T1000 (cell line): ENCODE measurements around the gene DCUN1D2.
A peak's percentile ranks its signal among the peaks of the same experiment; 100 is the strongest.
"Not testable (repeated sequence)": the region's sequence is repeated elsewhere in the genome, so short reads cannot be mapped to it uniquely, and the experiment has no call there.

Experiments used
- DNase-seq: peaks from one replicate; lab custom pipeline; 2025; ENCODE audit warnings: mixed read lengths; lab: John Stamatoyannopoulos, UW

The DCUN1D2 gene

DNA sequence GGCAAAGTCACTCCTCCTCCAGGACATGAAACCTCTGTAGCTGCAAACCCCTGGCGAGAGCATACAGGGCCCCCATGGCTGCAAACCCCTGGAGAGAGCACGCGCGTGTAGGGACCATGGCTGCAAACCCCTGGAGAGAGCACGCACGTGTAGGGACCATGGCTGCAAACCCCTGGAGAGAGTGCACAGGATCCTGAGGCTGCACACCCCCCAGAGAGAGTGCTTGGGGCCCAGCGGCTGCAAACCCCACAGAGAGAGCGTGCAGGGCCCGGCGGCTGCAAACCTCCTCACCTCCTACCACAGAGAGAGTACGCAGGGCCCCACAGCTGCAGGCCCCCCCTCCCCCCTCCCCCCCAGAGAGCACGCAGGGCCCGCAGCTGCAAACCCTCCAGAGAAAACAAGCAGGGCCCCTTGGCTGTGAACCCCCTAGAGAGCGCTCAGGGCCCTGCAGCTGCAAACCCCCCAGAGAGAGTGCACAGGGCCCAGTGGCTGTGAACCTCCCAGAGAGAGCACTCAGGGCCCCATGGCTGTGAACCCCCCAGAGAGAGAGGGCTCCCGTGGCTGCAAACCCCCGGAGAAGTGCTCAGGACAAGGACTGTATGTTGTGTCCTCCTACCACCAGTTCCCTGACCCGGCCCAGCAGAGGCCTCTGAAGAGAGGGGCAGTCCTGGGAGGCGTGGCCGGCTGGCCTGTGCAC lies 44.6 kb downstream of the DCUN1D2 start:
- no peak for DNase-seq

DNA sequence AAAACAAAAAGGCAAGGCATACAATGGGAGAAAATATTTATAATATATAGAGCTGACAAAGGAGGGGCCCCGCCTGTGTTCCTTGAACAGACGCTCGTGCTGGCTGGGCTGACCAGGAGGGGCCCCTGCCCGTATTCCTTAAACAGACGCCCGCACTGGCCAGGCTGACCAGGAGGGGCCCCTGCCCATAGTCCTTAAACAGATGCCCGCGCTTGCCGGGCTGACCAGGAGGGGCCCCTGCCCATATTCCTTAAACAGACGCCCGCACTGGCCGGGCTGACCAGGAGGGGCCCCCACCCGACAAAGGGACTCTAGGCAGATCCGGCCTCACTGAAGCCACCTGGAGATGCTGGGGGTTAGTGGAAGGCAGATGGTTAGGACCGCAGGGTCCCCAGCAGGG lies 46.5 kb downstream of the DCUN1D2 start:
- DNase-seq, result no peak

DNA sequence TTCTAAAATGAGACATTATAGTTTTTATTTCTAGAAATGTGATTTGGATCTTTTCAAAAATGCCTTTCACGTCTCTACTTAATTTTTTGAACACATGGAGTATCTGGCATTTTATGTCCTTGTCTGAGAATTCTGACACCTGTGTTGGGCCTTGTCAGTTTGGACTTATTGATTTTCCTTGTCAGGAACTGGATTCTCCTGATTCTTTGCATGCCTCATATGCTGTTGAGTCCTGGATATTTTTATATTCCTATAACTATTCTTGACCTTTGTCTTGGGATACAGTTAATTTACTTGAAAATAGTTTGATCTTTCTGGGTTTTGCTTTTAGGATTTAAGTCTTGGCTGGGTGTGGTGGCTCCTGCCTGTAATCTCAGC lies 47.5 kb downstream of the DCUN1D2 start:
- DNase-seq, result no peak

DNA sequence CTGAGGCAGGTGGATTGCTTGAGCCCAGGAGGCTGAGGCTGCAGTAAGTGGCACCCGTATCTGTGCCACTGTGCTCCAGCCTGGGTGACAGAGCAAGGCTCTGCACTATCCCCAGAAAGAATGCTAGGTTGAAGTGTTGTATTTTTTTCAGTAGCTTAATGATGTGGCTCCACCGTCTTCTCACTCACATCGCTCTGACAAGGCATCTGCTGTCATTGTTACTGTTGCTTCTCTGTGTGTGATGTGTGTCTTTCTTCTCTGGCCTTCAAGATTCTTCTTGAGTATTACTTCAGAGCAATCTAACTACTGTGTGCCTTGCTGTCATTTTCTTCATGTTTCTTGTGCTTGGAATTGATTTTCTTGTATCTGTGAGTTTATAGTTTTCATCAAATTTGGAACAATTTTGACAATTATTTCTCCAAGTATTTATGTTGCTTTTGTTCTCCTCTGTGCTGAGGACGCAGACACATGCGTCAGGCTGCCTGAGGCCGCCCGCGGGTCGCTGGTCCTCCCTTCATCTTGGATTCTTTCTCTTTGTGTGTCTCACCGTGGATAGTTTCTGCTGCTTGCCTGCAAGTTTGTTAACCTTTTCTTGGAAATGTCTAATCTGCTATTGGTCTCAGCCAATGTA lies 48.0 kb downstream of the DCUN1D2 start:
- DNase-seq, result no peak

DNA sequence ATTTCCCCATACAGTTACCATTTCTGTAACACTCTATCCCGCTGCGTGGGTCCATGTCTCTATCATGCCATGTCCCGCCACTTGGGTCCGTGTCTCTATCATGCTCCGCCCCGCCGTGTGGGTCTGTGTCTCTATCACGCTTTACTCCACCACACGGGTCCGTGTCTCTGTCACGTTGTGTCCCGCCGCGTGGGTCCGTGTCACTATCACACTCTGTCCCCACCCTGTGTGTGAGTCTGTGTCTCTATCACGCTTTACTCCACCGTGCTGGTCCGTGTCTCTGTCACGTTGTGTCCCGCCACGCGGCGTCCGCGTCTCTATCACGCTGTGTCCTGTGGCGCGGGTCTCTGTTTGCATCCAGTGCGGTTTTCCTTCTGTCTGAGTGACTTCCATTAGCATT lies 48.9 kb downstream of the DCUN1D2 start:
- no peak for DNase-seq

DNA sequence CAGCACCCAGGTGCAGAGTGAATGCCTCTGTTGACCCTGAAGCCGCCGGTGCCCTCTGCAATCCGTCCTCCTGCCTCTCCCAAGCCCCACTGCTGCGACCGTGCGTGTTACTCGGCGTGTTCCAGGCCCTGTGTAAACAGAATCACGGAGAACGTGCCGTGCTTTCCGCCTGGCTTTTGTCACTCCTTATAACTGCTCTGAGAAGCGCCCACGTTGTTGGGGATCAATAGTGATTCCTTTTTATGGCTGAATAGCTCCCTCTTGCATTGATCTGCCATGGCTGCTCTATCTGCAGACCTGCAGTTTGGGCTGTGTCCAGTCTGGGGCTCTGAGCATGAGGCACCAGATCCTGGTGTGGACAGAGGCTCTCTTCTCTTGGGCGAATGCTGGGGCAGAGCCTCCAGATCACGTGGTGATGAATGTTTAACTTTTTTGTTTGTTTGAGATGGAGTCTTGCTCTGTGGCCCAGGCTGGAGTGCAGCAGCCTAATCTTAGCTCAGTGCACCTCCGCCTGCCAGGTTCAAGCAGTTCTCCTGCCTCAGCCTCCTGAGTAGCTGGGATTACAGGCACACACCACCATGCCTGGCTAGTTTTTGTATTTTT lies 53.0 kb downstream of the DCUN1D2 start:
- DNase-seq, result peak; percentile 36

DNA sequence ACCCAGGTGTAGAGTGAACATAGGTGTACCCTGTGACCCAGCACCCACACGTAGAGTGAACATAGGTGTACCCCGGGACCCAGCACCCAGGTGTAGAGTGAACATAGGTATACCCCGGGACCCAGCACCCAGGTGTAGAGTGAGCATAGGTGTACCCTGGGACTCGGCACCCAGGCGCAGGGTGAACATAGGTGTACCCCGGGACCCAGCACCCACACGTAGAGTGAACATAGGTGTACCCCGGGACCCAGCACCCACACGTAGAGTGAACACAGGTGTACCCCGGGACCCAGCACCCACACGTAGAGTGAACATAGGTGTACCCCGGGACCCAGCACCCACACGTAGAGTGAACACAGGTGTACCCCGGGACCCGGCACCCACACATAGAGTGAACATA lies 53.6 kb downstream of the DCUN1D2 start:
- not testable (repeated sequence) for DNase-seq

DNA sequence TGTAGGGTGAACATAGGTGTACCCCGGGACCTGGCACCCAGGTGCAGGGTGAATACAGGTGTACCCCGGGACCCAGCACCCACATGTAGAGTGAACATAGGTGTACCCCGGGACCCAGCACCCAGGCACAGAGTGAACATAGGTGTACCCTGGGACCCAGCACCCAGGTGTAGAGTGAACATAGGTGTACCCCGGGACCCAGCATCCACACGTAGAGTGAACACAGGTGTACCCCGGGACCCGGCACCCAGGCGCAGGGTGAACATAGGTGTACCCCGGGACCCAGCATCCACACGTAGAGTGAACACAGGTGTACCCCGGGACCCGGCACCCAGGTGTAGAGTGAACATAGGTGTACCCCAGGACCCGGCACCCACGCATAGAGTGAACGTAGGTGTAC lies 54.6 kb downstream of the DCUN1D2 start:
- DNase-seq, result not testable (repeated sequence)

DNA sequence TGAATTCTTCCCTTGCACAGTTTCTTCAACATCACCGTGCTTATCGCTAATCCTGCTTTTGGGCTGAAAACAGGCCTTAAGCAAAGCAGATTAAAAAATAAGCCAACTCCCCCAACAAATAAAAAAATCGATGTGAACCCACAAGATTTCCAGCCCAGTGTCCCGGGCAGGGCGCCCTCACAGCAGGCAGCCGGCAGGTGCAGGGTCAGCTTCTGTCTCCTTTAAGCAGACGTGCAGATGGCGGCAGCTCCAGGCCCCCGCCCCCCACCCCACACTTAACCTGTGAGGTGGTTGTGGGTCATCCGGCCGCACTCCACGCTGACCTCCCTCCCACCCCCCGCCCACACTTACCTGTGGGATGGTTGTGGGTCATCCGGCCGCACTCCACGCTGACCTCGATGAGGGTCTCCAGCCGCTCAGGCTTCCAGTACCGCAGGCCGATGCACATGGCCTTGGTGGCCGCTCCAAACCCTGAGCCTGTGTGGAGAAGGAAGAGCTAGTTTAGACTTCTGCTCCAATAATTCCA lies 57.1 kb downstream of the DCUN1D2 start:
- no peak for DNase-seq

DNA sequence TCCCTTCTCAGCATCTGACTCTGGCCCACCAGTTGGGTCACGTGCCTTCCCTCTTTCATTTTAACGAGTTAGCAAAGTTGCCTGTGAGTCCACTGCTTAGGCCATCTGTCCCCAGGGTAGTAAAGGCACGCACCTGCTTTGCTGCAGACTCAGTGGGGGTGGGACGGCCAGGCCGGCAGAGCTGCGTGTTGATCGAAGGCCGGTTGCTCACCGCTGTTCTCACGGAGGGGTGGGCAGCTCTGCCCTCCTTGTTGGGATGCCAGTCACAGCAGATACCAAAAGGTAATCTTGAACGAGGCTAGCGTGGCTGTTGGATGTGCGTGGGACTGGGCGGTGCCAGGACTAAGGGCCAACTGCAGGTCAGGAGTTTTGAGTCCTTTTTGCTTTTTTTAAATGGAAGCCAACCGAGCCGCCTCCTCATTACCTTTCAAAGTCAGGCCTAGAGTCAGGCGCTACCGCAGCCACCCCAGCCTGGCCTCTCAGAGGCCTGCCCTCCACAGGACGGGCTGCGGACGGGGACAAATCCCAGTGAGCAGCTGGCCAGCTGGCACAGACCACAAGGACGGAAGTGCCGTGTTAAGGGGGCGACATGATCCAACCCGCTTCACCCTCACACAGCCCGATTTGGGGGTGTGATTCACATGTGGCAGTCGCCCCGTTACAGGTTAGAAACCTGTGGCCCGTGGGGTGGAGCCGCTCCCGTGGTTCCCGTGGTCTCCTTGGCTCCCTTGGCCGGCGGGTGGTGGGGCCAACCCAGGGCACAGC lies 57.8 kb downstream of the DCUN1D2 start:
- DNase-seq, result no peak

DNA sequence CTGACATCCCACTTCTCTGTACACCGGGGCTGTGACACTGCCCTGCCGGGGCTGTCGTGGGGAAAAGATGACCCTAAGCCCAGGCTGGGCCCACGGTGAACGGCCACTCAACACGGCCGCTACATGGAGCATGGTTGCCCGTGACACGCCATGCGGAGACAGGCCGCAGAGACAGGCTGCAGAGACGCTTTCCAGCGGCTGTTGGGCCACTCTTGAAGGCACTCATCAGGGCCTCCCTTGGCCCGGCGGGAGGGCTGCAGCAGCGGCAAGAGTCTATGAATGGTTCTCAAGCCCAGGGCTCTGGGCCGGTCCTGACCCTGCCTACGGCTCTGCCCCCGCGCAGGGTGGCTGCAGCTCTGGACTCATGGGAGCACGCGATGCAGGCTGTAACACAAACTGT lies 59.3 kb downstream of the DCUN1D2 start:
- no peak for DNase-seq

DNA sequence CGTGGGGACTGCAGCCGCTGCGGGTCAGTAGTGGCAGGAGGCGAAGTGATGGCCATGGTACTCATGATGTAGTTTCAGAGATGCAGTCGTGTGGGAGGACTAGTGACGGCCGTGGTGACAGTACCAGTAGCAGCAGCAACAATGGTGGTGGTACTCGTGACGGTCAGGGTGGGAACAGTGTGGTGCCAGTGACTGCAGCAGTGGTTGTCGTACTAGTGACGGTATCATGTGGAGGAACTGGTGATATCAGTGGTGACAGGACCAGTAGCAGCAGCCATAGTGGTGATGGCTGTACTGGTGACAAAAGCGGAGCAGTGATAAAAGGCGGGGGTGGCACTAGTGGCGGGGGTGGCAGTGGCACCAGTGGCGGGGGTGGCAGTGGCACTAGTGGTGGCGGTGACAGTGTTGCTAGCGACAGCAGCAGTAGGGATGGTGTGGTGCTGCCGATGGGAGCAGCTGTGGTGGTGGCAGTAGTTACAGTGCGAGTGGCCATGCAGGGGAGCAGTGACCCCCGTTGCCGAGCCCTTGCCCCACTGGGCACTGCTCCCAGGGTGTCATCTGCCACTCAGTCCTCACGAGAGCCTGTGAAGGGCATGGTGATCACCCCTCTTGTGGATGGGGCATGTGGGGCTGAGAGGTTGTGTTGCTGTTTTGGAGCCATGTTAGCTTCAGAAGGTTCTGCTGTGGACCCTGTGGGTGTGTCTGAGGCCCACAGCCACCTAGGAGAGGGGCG lies 60.0 kb downstream of the DCUN1D2 start:
- no peak for DNase-seq

DNA sequence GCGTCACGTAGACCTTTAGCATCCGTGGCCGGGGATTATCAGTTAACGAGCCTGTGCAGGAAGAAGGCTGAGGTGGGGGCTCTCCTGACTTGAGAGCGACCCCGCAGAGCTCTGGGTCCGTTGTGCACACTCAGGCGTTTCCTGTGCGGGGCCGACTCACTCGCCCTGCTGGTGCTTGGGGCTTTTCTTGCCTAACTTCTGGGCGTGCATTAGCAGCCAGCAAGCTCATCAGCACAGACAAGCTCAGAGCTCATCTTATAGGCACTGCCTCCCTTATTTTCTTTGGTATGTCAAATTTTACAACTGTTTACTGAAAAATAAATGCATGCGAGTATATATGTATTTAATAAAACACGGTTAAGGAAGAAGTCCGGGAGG lies 60.9 kb downstream of the DCUN1D2 start:
- no peak for DNase-seq

DNA sequence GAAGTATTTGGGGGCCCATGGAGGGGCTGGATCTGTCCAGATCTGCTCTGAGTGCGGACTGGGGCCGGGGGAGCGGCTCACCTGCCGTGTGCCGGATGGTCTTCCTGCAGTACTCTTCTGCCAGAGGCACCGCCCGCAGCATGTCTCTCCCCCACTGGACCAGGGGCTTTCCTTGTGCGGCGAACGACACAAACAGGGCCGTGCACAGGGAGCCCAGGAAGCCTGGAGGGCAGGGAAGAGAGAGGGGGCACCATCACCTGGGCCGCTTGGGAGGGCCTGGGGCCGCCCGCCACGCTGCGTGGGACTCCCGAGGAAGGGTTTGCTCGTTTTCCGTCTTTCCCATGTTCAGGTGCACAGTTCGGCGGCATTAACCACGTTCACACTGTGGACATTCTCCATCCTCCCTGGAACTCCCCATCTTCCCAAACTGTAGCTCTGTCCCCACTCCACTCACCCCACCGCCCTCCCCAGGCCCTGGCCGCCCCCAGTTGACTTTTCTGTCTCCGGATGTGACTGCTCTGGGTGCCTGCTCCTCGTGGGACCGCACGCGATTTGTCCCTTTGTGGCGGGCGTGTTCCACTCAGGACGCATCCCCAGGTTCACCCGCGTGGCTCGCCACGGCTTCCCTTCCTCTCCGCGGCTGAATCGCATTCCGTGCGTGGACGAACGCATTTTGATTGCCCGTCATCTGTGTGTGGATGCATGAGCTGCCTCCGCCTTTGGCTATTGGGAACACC lies 61.5 kb downstream of the DCUN1D2 start:
- no peak for DNase-seq

DNA sequence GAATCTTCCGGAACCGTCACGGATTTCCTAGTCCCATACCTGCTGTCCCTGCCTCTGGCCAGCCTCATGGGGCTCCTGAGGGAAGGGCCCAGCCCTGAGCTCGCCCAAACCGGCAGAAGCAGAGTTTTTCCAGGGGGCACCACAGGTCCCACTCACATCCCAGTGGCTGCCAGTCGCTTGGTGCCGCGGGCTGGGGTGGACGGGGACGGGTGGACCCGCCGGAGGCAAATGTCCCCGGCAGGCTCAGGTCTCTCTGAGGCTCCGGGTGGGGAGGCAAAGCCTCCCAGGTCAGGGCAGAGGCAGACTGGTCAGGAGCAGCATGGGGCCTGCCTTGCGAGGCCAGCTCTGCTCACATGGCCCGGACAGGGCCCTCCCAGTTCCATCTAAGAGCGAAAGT lies 62.0 kb downstream of the DCUN1D2 start:
- DNase-seq, result no peak

DNA sequence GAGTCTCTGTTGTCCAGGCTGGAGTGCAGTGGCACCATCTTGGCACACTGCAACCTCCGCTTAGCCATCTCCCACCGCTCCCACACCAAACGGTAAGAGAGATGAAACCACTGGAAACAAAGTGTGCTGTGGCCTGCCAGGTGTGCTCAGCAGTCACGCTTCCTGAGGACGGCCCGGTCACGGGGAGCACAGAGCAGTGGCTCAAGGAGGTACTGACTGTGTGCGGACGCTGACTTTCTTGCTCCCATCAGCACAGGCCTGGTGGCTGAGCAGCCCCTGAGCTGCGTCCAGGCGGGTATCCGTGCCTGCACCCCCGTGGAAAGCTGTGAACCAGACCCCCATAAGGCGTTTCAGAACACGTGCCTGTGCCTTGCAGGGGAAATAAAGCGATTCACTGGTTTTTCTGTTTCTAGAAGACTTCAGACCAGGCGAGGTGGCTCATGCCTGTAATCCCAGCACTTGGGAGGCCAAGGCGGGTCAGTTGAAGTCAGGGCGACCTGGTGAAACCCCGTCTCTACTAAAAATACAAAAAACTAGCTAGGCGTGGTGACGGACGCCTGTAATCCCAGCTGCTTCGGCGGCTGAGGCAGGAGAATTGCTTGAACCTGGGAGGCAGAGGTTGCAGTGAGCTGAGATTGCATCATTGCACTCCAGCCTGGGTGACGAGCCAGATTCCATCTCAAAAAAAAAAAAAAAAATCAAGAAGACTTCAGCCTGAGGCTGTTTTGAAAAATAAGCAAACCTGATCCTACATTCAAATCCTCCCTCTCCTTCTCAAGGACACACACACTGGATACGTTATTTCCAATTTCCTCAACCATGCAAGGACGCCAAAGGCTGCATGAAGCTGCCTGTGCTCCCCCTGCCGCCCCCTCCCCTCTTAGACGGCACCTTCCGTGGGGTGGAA lies 62.7 kb downstream of the DCUN1D2 start:
- DNase-seq, result no peak

DNA sequence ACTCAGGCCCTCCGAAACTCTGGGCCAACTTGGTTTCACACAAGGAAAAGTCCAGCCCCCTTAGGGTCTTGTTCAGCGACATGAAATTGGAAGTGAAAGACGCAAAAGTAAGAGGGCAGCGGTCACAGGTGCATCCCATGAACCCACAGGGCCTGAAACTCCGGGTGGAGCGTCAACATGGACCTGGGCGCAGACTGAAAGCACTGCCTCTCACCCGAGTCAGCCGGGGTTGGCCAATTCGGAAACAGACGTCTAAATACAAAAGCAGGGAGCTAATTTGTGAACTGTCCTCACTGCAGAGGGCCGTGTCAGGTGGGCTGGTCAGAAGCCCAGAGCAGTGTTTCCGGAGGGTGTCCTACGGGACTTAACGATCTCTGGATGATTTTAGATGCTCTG lies 63.9 kb downstream of the DCUN1D2 start:
- DNase-seq, result no peak

DNA sequence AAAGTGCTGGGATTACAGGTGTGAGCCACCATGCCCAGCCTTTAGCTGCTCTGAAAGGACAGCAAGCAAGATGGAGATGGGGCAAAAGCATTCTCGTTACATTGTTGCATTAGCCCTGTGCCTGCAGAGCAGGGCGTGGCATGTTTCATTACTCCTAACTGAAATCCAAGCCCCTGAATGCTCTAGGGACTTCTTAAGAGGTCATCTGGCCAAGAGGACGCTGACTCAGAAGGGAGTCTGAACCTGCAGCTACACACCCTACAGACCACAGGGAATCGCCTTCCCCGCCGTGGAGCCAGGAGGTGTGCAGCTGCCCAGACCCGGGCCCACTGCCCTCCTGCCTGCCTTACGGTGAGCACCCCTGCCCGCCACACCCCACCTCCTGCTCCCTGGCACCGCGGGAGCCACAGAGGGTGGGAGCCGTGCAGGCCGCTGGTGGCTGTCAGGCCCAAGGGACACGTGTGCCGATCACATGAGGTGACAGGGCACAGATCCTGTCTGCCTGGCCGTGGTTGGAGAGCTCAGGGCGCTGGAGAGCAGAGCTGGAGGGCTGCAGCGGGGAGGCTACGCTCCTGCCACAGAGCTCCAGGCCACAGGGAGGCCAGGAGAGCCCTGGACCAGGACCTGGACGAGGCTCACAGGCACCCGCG lies 64.4 kb downstream of the DCUN1D2 start:
- DNase-seq, result peak; percentile 45

DNA sequence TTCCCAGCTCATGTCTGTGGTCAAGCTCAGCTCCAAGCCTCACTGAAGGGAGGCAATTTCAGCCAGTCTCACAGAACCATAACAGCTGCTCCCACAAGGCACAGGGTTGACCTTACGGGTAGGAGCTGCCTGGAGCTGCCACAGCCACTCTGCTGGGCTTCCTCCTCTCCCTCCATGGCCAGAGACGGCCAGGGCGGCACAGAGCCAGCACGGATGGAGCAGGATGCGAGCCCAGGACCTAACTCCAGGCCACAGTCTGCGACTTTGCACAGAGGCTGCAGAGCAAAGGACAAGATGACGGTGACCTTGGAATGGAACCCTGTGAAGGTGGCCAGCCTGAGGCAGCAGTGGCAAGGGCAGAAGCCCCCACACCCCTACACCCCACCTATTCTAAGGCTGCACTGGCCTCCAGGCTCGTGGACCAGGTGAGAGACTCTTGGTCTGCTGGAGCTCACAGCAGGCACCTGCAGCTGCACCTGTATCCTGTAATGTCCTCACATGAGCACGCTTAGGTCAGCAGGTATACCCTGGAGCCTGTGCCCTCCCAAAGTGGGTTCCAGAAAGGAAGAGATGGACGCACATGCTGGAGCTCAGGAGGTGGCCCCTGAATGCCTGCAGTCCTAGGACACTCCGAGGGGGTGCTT lies 66.9 kb downstream of the DCUN1D2 start:
- no peak for DNase-seq
